HG02588 (cell line): ENCODE measurements around the gene NKD1.
"Not testable (repeated sequence)": the region's sequence is repeated elsewhere in the genome, so short reads cannot be mapped to it uniquely, and the experiment has no call there.

Source experiments
- ATAC-seq: cut with Tn5 transposase; IDR thresholded peaks from one replicate; pipeline ENCODE4 v1.9.1; 2021; ENCODE audit warnings: mild to moderate bottlenecking, moderate library complexity; ENCODE audit not compliant: unreplicated experiment

NKD1 gene

GRCh38 chr16:50548125-50548908 is at the start of gene NKD1:
NKD1 (plus strand) TSS chr16:50548396; CDS start chr16:50548554, 158 bp downstream.
- ATAC-seq, result peak; percentile 81

GRCh38 chr16:50498431-50499155 is 49.6 kb upstream of the NKD1 start:
- no peak for ATAC-seq

- no peak for ATAC-seq
Observed at GRCh38 chr16:50499254-50499653, 48.9 kb upstream of the NKD1 start.

GRCh38 chr16:50500171-50500874 is 47.9 kb upstream of the NKD1 start:
- ATAC-seq, result no peak

GRCh38 chr16:50501251-50501650 is 46.9 kb upstream of the NKD1 start:
- no peak for ATAC-seq

GRCh38 chr16:50501986-50502615 is 46.1 kb upstream of the NKD1 start:
- no peak for ATAC-seq

- no peak for ATAC-seq
Observed at GRCh38 chr16:50502616-50503011, 45.6 kb upstream of the NKD1 start.

- not testable (repeated sequence) for ATAC-seq
Observed at GRCh38 chr16:50503868-50504531, 44.2 kb upstream of the NKD1 start.

GRCh38 chr16:50505115-50505514 is 43.1 kb upstream of the NKD1 start:
- no peak for ATAC-seq

- no peak for ATAC-seq
Observed at GRCh38 chr16:50505714-50506542, 42.3 kb upstream of the NKD1 start.

GRCh38 chr16:50506543-50506937 is 41.7 kb upstream of the NKD1 start:
- no peak for ATAC-seq

GRCh38 chr16:50507397-50507796 is 40.8 kb upstream of the NKD1 start:
- no peak for ATAC-seq

GRCh38 chr16:50509521-50510341 is 38.5 kb upstream of the NKD1 start:
- ATAC-seq, result no peak

- ATAC-seq, result no peak
Observed at GRCh38 chr16:50515218-50515617, 33.0 kb upstream of the NKD1 start.

- no peak for ATAC-seq
Observed at GRCh38 chr16:50516401-50516800, 31.8 kb upstream of the NKD1 start.

GRCh38 chr16:50516890-50517289 is 31.3 kb upstream of the NKD1 start:
- ATAC-seq, result no peak

- no peak for ATAC-seq
Observed at GRCh38 chr16:50517450-50518252, 30.5 kb upstream of the NKD1 start.

GRCh38 chr16:50519001-50519400 is 29.2 kb upstream of the NKD1 start:
- no peak for ATAC-seq
